GM10248 (cell line): ENCODE measurements around the gene PYDC1.

Experiments
- CTCF ChIA-PET: fragments of 300-600 bp; sonication (Branson Sonifier 250); formaldehyde crosslinking; extraction: SDS; loops from one replicate; lab custom pipeline; 2021; ENCODE audit warnings: antibody characterized with exemption; lab: Yijun Ruan, JAX
- POLR2A ChIA-PET: fragments of 350-650 bp; sonication (Branson Sonifier 250); formaldehyde crosslinking; extraction: SDS; loops from one replicate; lab custom pipeline; 2020; ENCODE audit warnings: antibody characterized with exemption; lab: Yijun Ruan, JAX
- DNase-seq: peaks from one replicate; pipeline ENCODE4 v3.0.0; 2012; ENCODE audit errors: extremely low spot score
- TF ChIP-seq, protein P1 (sequence below): IDR thresholded peaks from 2 replicates; pipeline ENCODE4 v1.5.1; 2012; ENCODE audit warnings: mild to moderate bottlenecking, low read depth; ENCODE audit errors: extremely low read depth, missing control alignments, control extremely low read depth

Gene PYDC1

GRCh38 chr16:31192856-31193642 is 23.9 kb downstream of the PYDC1 start:
- TF ChIP-seq, protein P1, sequence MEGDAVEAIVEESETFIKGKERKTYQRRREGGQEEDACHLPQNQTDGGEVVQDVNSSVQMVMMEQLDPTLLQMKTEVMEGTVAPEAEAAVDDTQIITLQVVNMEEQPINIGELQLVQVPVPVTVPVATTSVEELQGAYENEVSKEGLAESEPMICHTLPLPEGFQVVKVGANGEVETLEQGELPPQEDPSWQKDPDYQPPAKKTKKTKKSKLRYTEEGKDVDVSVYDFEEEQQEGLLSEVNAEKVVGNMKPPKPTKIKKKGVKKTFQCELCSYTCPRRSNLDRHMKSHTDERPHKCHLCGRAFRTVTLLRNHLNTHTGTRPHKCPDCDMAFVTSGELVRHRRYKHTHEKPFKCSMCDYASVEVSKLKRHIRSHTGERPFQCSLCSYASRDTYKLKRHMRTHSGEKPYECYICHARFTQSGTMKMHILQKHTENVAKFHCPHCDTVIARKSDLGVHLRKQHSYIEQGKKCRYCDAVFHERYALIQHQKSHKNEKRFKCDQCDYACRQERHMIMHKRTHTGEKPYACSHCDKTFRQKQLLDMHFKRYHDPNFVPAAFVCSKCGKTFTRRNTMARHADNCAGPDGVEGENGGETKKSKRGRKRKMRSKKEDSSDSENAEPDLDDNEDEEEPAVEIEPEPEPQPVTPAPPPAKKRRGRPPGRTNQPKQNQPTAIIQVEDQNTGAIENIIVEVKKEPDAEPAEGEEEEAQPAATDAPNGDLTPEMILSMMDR = no peak
- ChIA-PET POLR2A (interaction anchor here (1.3 to 2.9 kb wide), 3 partner anchors 7 to 13 kb away, joined by 3 to 21 read pairs (median 16); partner anchors contain the start of gene FUS), CTCF (interaction anchor here (0.8 kb wide), 1 partner anchor 10 kb away, joined by 3 read pairs; the partner anchor contains the start of gene PYCARD)
- DNase-seq = no peak

DNA sequence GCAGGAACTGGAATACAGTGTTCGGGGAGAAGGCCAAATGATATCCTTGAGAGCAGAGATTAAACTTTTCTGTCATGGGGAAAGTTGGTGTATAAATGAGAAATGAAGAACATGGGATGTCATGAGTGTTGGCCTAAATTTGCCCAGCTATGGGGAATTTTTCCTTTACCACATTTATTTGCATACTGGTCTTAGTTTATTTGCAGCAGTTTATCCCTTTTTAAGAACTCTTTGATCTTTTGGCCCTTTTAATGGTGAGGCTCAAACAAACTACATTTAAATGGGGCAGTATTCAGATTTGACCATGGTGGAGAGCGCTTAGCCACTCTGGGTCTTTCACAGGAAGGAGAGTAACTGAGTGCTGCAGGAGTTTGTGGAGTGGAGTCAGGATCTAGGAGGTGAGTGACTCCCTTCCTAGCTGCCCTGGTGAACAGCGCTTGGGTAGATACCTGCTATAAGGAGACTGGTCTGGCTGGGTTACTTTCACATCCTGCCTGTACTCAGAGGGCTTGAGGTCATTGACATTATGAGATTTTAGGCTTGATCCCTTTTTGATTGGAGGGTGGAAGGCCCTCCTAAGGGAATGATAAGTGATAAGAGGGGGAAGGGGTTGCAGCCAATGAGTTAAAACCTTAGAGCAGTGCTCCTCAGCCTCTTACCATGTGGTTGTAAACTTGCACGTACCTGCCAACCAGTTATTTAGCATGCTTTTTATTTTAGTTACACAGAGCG is 25.1 kb downstream of the PYDC1 start:
- DNase-seq = no peak
- POLR2A ChIA-PET = interaction anchor here (0.6 to 2.9 kb wide), 3 partner anchors 8 to 682 kb away, joined by 7 to 21 read pairs (median 16); partner anchors contain the start of genes FUS and ZNF267
- TF ChIP-seq, protein P1 = no peak
- CTCF ChIA-PET = interaction anchor here (1.2 kb wide), 1 partner anchor 252 kb away, joined by 4 read pairs; no protein-coding TSS in a partner anchor

DNA sequence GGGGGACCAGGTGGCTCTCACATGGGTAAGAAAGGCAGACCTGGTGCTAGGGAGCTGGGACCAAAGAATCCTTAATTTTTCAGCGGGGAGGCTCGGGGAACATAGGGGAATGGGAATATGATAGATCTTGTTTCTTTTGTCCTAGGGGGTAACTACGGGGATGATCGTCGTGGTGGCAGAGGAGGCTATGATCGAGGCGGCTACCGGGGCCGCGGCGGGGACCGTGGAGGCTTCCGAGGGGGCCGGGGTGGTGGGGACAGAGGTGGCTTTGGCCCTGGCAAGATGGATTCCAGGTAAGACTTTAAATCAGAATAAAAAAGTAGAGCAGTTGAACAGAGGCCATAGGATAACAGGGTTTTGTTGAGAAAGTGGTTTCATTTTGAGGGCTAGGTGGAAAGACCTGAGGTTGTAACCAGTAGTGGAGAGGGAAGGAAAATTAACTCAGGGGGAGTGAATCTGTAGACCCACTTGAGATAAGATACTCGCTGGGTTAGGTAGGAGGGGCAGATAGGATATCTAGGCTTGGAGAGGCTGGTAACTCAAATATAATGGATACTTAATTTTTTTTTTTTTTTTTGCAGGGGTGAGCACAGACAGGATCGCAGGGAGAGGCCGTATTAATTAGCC is 26.0 kb downstream of the PYDC1 start:
- ChIA-PET POLR2A (interaction anchor here (2.5 kb wide), 1 partner anchor 11 kb away, joined by 27 read pairs; the partner anchor contains the start of gene FUS), CTCF (interaction anchor here (1.0 to 1.2 kb wide), 2 partner anchors 253 kb away, joined by 3 to 4 read pairs; no protein-coding TSS in a partner anchor)
- DNase-seq = no peak
- TF ChIP-seq, protein P1 = no peak

- ChIA-PET CTCF (interaction anchor here (0.8 to 1.0 kb wide), 2 partner anchors 11 to 254 kb away, joined by 3 read pairs; no protein-coding TSS in a partner anchor), POLR2A (interaction anchor here (1.9 to 2.5 kb wide), 2 partner anchors 10 kb away, joined by 21 to 27 read pairs; partner anchors contain the start of gene FUS)
- TF ChIP-seq, protein P1 = no peak
- DNase-seq = no peak
These were observed 26.9 kb downstream of the PYDC1 start for GRCh38 chr16:31190061-31190460.

GRCh38 chr16:31189412-31189778 is 27.5 kb downstream of the PYDC1 start:
- TF ChIP-seq, protein P1 = no peak
- ChIA-PET CTCF (no interaction called here), POLR2A (interaction anchor here (1.9 to 2.5 kb wide), 2 partner anchors 9 to 10 kb away, joined by 21 to 27 read pairs; partner anchors contain the start of gene FUS)
- DNase-seq = no peak
